PC-3 (cell line): ENCODE results near the gene BEND3. TPM values are rescaled to one million over a fixed set of nuclear protein-coding genes. Genes with fewer than 3 reads are reported as not detected.

Source experiments
- ATAC-seq: fragments of 200-7000 bp; cut with Tn5 transposase; 2 replicates; pipeline ENCODE4 v1.9.1; 2020; ENCODE audit warnings: mild to moderate bottlenecking, moderate library complexity
- BruUV-seq: library from RNA; stranded (reverse); fragments of 400-500 nt; replicated peaks from 2 replicates; lab custom pipeline; 2021; lab: Mats Ljungman, UMichigan
- CTCF ChIA-PET: fragments of 300-600 bp; sonication (Branson Sonifier 250); formaldehyde crosslinking; loops from one replicate; lab custom pipeline; 2022; ENCODE audit warnings: antibody characterized with exemption; lab: Charles Lee
- POLR2A ChIA-PET: fragments of 300-600 bp; sonication (Branson Sonifier 250); formaldehyde crosslinking; loops from one replicate; lab custom pipeline; 2022; ENCODE audit warnings: antibody characterized with exemption; ENCODE audit not compliant: unreplicated experiment; lab: Charles Lee
- DNase-seq: peaks from one replicate; pipeline ENCODE4 v3.0.0-alpha.2; 2015
- H2AFZ ChIP-seq: fragments of 300-600 bp; sonication (generic); 2 replicates; pipeline ENCODE4 v1.6.0; 2016; ENCODE audit warnings: antibody characterized with exemption, low read length
- H3F3A ChIP-seq: fragments of 300-600 bp; sonication (generic); one replicate; pipeline ENCODE4 v1.6.0; 2017; ENCODE audit warnings: antibody characterized with exemption, low read length, control low read depth, mild to moderate bottlenecking; ENCODE audit not compliant: unreplicated experiment
- H3K27ac ChIP-seq: fragments of 300-600 bp; sonication (generic); 2 replicates; pipeline ENCODE4 v1.5.1; 2016; ENCODE audit warnings: mild to moderate bottlenecking, low read length
- H3K27me3 ChIP-seq: fragments of 300-600 bp; sonication (generic); 2 replicates; pipeline ENCODE4 v1.6.1; 2016; ENCODE audit warnings: low read length, mixed read lengths
- H3K36me3 ChIP-seq: fragments of 300-600 bp; sonication (generic); 2 replicates; pipeline ENCODE4 v1.6.1; 2016; ENCODE audit warnings: low read depth, mixed run types, low read length, mixed read lengths
- H3K4me1 ChIP-seq: fragments of 300-600 bp; sonication (generic); 2 replicates; pipeline ENCODE4 v1.5.1; 2016; ENCODE audit warnings: low read length; ENCODE audit not compliant: insufficient read depth
- H3K4me2 ChIP-seq: fragments of 300-600 bp; sonication (generic); 2 replicates; pipeline ENCODE4 v1.6.0; 2016; ENCODE audit warnings: low read length
- H3K4me3 ChIP-seq: fragments of 300-600 bp; sonication (generic); 2 replicates; pipeline ENCODE4 v1.5.1; 2016; ENCODE audit warnings: mild to moderate bottlenecking, low read length, mixed read lengths
- H3K79me2 ChIP-seq: fragments of 300-600 bp; sonication (generic); 2 replicates; pipeline ENCODE4 v1.6.1; 2017; ENCODE audit warnings: low read length, mixed read lengths
- H3K9ac ChIP-seq: fragments of 300-600 bp; sonication (generic); 2 replicates; pipeline ENCODE4 v1.6.0; 2016; ENCODE audit warnings: mild to moderate bottlenecking, low read length
- H3K9me2 ChIP-seq: fragments of 300-600 bp; sonication (generic); replicated peaks from 2 replicates; pipeline ENCODE4 v1.6.1; 2016; ENCODE audit warnings: mixed run types, low read length, mixed read lengths
- H3K9me3 ChIP-seq: fragments of 300-600 bp; sonication (generic); 2 replicates; pipeline ENCODE4 v1.6.1; 2016; ENCODE audit warnings: low read length, mixed read lengths
- H4K20me1 ChIP-seq: fragments of 300-600 bp; sonication (generic); 2 replicates; pipeline ENCODE4 v1.6.1; 2016; ENCODE audit warnings: low read length, mixed read lengths
- CTCF ChIP-seq: fragments of 300-600 bp; sonication (generic); conservative IDR thresholded peaks from 2 replicates; pipeline ENCODE4 v1.5.1; 2017; ENCODE audit warnings: antibody characterized with exemption, low read depth, mild to moderate bottlenecking, low read length
- EZH2 ChIP-seq: fragments of 300-600 bp; sonication (generic); IDR thresholded peaks from one replicate; pipeline ENCODE4 v1.6.1; 2017; ENCODE audit warnings: antibody characterized with exemption, mild to moderate bottlenecking, low read length; ENCODE audit not compliant: unreplicated experiment
- EZH2phosphoT487 ChIP-seq: fragments of 300-600 bp; sonication (generic); IDR thresholded peaks from 2 replicates; pipeline ENCODE4 v1.6.1; 2018; ENCODE audit warnings: mild to moderate bottlenecking, antibody characterized with exemption, low read length, borderline replicate concordance
- intact Hi-C: fragments of 100-400 bp; cut with micrococcal nuclease; formaldehyde crosslinking; loops from 2 replicates; pipeline ENCODE4 v1.9.0; 2023
- total RNA-seq: library from RNA; depleted of rRNA; stranded (reverse); fragments of >200 nt; gene quantifications from 2 replicates; pipeline ENCODE4 v1.2.3, GENCODE V29; 2014

Gene BEND3
- total RNA-seq, 1 experiment from 2014 or later, result 4.5 TPM

GRCh38 chr6:107128175-107128574 is 12.9 kb upstream of the BEND3 start:
- DNase-seq, result no peak
- Histone ChIP-seq H4K20me1 (no peaks in the 10 kb centered on the region), H3K4me1 (no peaks in the 10 kb centered on the region), H3K4me3 (no peak overlapping the region), H3F3A (no peaks in the 10 kb centered on the region), H3K27ac (no peak overlapping the region), H3K9ac (no peak overlapping the region), H3K9me3 (no peaks in the 10 kb centered on the region), H3K4me2 (no peak overlapping the region), H3K36me3 (no peaks in the 10 kb centered on the region), H3K9me2 (no peaks in the 10 kb centered on the region), H3K79me2 (no peaks in the 10 kb centered on the region), H3K27me3 (no peaks in the 10 kb centered on the region), H2AFZ (no peak overlapping the region)
- intact Hi-C loops, result no loop called here
- ATAC-seq, result no peak
- POLR2A ChIA-PET, result no interaction called here
- TF ChIP-seq EZH2 (no peak), CTCF (no peak), EZH2phosphoT487 (no peak)
- CTCF ChIA-PET, result no interaction called here
- no TSS peak for BruUV-seq

- Histone ChIP-seq H3K4me3 (no peak overlapping the region), H3K36me3 (no peaks in the 10 kb centered on the region), H3K79me2 (no peaks in the 10 kb centered on the region), H3K4me2 (no peak overlapping the region), H3K27me3 (no peaks in the 10 kb centered on the region), H4K20me1 (no peaks in the 10 kb centered on the region), H3F3A (no peaks in the 10 kb centered on the region), H3K4me1 (no peaks in the 10 kb centered on the region), H2AFZ (no peak overlapping the region), H3K9me2 (no peaks in the 10 kb centered on the region), H3K9ac (no peak overlapping the region), H3K9me3 (no peaks in the 10 kb centered on the region), H3K27ac (no peak overlapping the region)
- DNase-seq (no peak), ATAC-seq (no peak)
- intact Hi-C loops, result no loop called here
- no peak for TF ChIP-seq EZH2
- TF ChIP-seq CTCF, result no peak
- TF ChIP-seq EZH2phosphoT487, result no peak
- ChIA-PET CTCF (no interaction called here), POLR2A (interaction anchor here (0.6 kb wide), 1 partner anchor 70 kb away, joined by 3 read pairs; no protein-coding TSS in a partner anchor)
- BruUV-seq, result no TSS peak
Observed at GRCh38 chr6:107125771-107126170, 10.5 kb upstream of the BEND3 start.

GRCh38 chr6:107124934-107125348 is 9.6 kb upstream of the BEND3 start:
- BruUV-seq, result no TSS peak
- TF ChIP-seq EZH2phosphoT487 (no peak), CTCF (no peak), EZH2 (no peak)
- Histone ChIP-seq H3K27ac (no peak overlapping the region), H3K9me2 (no peaks in the 10 kb centered on the region), H3K27me3 (no peaks in the 10 kb centered on the region), H3K9me3 (no peaks in the 10 kb centered on the region), H3K36me3 (no peaks in the 10 kb centered on the region), H3F3A (no peaks in the 10 kb centered on the region), H2AFZ (no peak overlapping the region), H3K9ac (no peak overlapping the region), H3K4me3 (no peak overlapping the region), H4K20me1 (no peaks in the 10 kb centered on the region), H3K4me1 (no peaks in the 10 kb centered on the region), H3K79me2 (no peaks in the 10 kb centered on the region), H3K4me2 (no peak overlapping the region)
- ATAC-seq, result no peak
- CTCF ChIA-PET, result no interaction called here
- DNase-seq, result no peak
- intact Hi-C loops, result no loop called here
- POLR2A ChIA-PET, result interaction anchor here (0.6 kb wide), 1 partner anchor 531 kb away, joined by 3 read pairs; no protein-coding TSS in a partner anchor
